IMR-90 (cell line): ENCODE data around the gene YEATS4. TPM values are rescaled to one million over a fixed set of nuclear protein-coding genes. Genes with fewer than 3 reads are reported as not detected.

Experiments used
- ATAC-seq: fragments of 200-7000 bp; cut with Tn5 transposase; 2 replicates; pipeline ENCODE4 v1.9.1; 2020; ENCODE audit warnings: low read depth, mild to moderate bottlenecking, moderate library complexity
- BruUV-seq: library from RNA; stranded (reverse); fragments of 400-500 nt; replicated peaks from 2 replicates; lab custom pipeline; 2021; lab: Mats Ljungman, UMichigan
- CTCF ChIA-PET: fragments of 300-600 bp; formaldehyde crosslinking; extraction: SDS; loops from one replicate; lab custom pipeline; 2021; ENCODE audit warnings: antibody characterized with exemption; lab: Yijun Ruan, JAX
- POLR2A ChIA-PET: fragments of 300-600 bp; sonication (Branson Sonifier 250); formaldehyde crosslinking; loops from one replicate; lab custom pipeline; 2022; ENCODE audit warnings: antibody characterized with exemption; ENCODE audit not compliant: unreplicated experiment; lab: Charles Lee
- DNase-seq: peaks from one replicate; pipeline ENCODE4 v3.0.0; 2013
- H2AFZ ChIP-seq: replicated peaks from 2 replicates; pipeline ENCODE3; 2013; ENCODE audit warnings: low read length, mild to moderate bottlenecking; ENCODE audit not compliant: poor library complexity
- H2AK5ac ChIP-seq: 2 replicates; pipeline ENCODE4 v1.6.1; 2013; ENCODE audit warnings: low read depth, low read length, inconsistent platforms
- H2AK9ac ChIP-seq: replicated peaks from 2 replicates; pipeline ENCODE3; 2013; ENCODE audit warnings: mild to moderate bottlenecking, low read depth, low read length, moderate library complexity; ENCODE audit not compliant: poor library complexity
- H2BK120ac ChIP-seq: 2 replicates; pipeline ENCODE4 v1.6.1; 2013; ENCODE audit warnings: low read depth, low read length, inconsistent platforms
- H2BK15ac ChIP-seq: 3 replicates; pipeline ENCODE4 v1.6.1; 2013; ENCODE audit warnings: low read depth, low read length, inconsistent platforms
- H2BK20ac ChIP-seq: 2 replicates; pipeline ENCODE4 v1.6.1; 2013; ENCODE audit warnings: low read depth, mild to moderate bottlenecking, inconsistent platforms, low read length, moderate library complexity
- H2BK5ac ChIP-seq: 2 replicates; pipeline ENCODE4 v1.6.1; 2013; ENCODE audit warnings: mild to moderate bottlenecking, low read depth, low read length, inconsistent platforms; ENCODE audit not compliant: poor library complexity, severe bottlenecking
- H3K14ac ChIP-seq: replicated peaks from 2 replicates; pipeline ENCODE4 v1.6.1; 2013; ENCODE audit warnings: low read depth, low read length, inconsistent platforms
- H3K18ac ChIP-seq: 2 replicates; pipeline ENCODE4 v1.6.1; 2013; ENCODE audit warnings: low read depth, low read length, control low read depth
- H3K23ac ChIP-seq: 2 replicates; pipeline ENCODE4 v1.6.1; 2013; ENCODE audit warnings: low read depth, low read length, inconsistent platforms
- H3K27ac ChIP-seq: 2 replicates; pipeline ENCODE4 v1.5.1; 2013; ENCODE audit warnings: mild to moderate bottlenecking, control low read depth, low read length; ENCODE audit not compliant: insufficient read depth
- H3K27me3 ChIP-seq: 2 replicates; pipeline ENCODE4 v1.6.1; 2013; ENCODE audit warnings: low read length; ENCODE audit not compliant: control insufficient read depth, insufficient read depth
- H3K36me3 ChIP-seq: 2 replicates; pipeline ENCODE4 v1.6.1; 2013; ENCODE audit warnings: low read length, mixed read lengths; ENCODE audit not compliant: control insufficient read depth, insufficient read depth
- H3K4ac ChIP-seq: 2 replicates; pipeline ENCODE4 v1.6.1; 2013; ENCODE audit warnings: low read depth, low read length, inconsistent platforms
- H3K4me1 ChIP-seq: 2 replicates; pipeline ENCODE4 v1.6.1; 2013; ENCODE audit warnings: low read length, mixed read lengths; ENCODE audit not compliant: control insufficient read depth, insufficient read depth
- H3K4me2 ChIP-seq: 2 replicates; pipeline ENCODE4 v1.6.1; 2013; ENCODE audit warnings: low read depth, mild to moderate bottlenecking, control low read depth, low read length, moderate library complexity
- H3K4me3 ChIP-seq: 2 replicates; pipeline ENCODE4 v1.5.1; 2013; ENCODE audit warnings: low read depth, mild to moderate bottlenecking, control low read depth, low read length, moderate library complexity; ENCODE audit not compliant: insufficient read depth
- H3K56ac ChIP-seq: 2 replicates; pipeline ENCODE4 v1.6.1; 2013; ENCODE audit warnings: low read length, inconsistent platforms; ENCODE audit not compliant: insufficient read depth; ENCODE audit errors: extremely low read depth
- H3K79me1 ChIP-seq, 2 experiments: 2 replicates each; pipeline ENCODE4 v1.6.1; 2013; ENCODE audit warnings: low read length in 2 of 2, inconsistent platforms in 1 of 2, low read depth in 1 of 2
- H3K9ac ChIP-seq: 2 replicates; pipeline ENCODE4 v1.6.1; 2013; ENCODE audit warnings: low read depth, low read length, control low read depth
- H3K9me1 ChIP-seq: 2 replicates; pipeline ENCODE4 v1.6.1; 2013; ENCODE audit warnings: low read length, inconsistent platforms; ENCODE audit not compliant: insufficient read depth
- H3K9me3 ChIP-seq: 2 replicates; pipeline ENCODE4 v1.6.1; 2013; ENCODE audit warnings: low read length; ENCODE audit not compliant: control insufficient read depth, insufficient read depth
- H4K20me1 ChIP-seq: 2 replicates; pipeline ENCODE4 v1.6.1; 2013; ENCODE audit warnings: low read length, inconsistent platforms; ENCODE audit not compliant: insufficient read depth
- H4K5ac ChIP-seq: 2 replicates; pipeline ENCODE4 v1.6.1; 2013; ENCODE audit warnings: mild to moderate bottlenecking, low read depth, low read length, control low read depth
- H4K8ac ChIP-seq, 2 experiments: 2 replicates each; pipeline ENCODE4 v1.6.1; 2013; ENCODE audit warnings: low read depth in 2 of 2, low read length in 2 of 2, control low read depth in 1 of 2, inconsistent platforms in 1 of 2
- H4K91ac ChIP-seq: 2 replicates; pipeline ENCODE4 v1.6.1; 2013; ENCODE audit warnings: low read depth, low read length, inconsistent platforms; ENCODE audit not compliant: insufficient read depth
- BHLHE40 ChIP-seq: fragments of 150-350 bp; IDR thresholded peaks from 2 replicates; pipeline ENCODE4 v1.6.1; 2016; ENCODE audit warnings: mild to moderate bottlenecking, low read depth, low read length
- CEBPB ChIP-seq: IDR thresholded peaks from 2 replicates; pipeline ENCODE4 v1.6.1; 2012; ENCODE audit warnings: low read depth, low read length, improper control_type of control experiment
- FOS ChIP-seq: fragments of 150-350 bp; IDR thresholded peaks from 2 replicates; pipeline ENCODE4 v1.6.1; 2016; ENCODE audit warnings: low read depth, low read length
- MXI1 ChIP-seq: IDR thresholded peaks from 2 replicates; pipeline ENCODE4 v1.6.1; 2012; ENCODE audit warnings: low read depth, mild to moderate bottlenecking, low read length, moderate library complexity, borderline replicate concordance
- POLR2A ChIP-seq: IDR thresholded peaks from 2 replicates; pipeline ENCODE4 v1.6.1; 2012; ENCODE audit warnings: mild to moderate bottlenecking, low read depth, low read length
- RFX5 ChIP-seq: IDR thresholded peaks from 2 replicates; pipeline ENCODE4 v1.8.0; 2012; ENCODE audit warnings: low read depth, mild to moderate bottlenecking, low read length, moderate library complexity
- WGBS, 2 experiments: methylation state at CpG; one replicate each; pipeline versions ENCODE4 v1.1.5 to v1.1.7; 2013; ENCODE audit warnings: missing lambda C conversion rate in 2 of 2; ENCODE audit not compliant: insufficient read length in 1 of 2; ENCODE audit errors: extremely low coverage in 2 of 2; 5-methylcytosine and 5-hydroxymethylcytosine counted together
- dilution Hi-C: fragments of 300-500 bp; cut with HindIII; formaldehyde crosslinking; loops from one replicate; pipeline ENCODE4 v1.14.3; 2018; ENCODE audit warnings: low sequenced_read_pairs; ENCODE audit not compliant: unreplicated experiment
- in situ Hi-C: fragments of 300-500 bp; cut with MboI; formaldehyde crosslinking; loops from 3 replicates; pipeline ENCODE4 v1.14.3; 2019; ENCODE audit warnings: low sequenced_read_pairs, inconsistent platforms, mixed read lengths
- intact Hi-C: fragments of 100-400 bp; cut with micrococcal nuclease; formaldehyde crosslinking; loops from 2 replicates; pipeline ENCODE4 v1.10.0; 2022
- polyA plus RNA-seq, 3 experiments: library from polyadenylated mRNA; depleted of rRNA; stranded (reverse); fragments of >200 nt; gene quantifications; 2 replicates each; pipeline ENCODE4 v1.2.3, GENCODE V29; 2012; ENCODE audit warnings: low replicate concordance in 1 of 3
- total RNA-seq: library from RNA; depleted of rRNA; stranded (reverse); fragments of >200 nt; gene quantifications from 2 replicates; pipeline ENCODE4 v1.2.3, GENCODE V29; 2012
- TF ChIP-seq, protein P1 (sequence below): fragments of 150-350 bp; IDR thresholded peaks from 2 replicates; pipeline ENCODE4 v1.6.1; 2016; ENCODE audit warnings: low read depth, mild to moderate bottlenecking, low read length, moderate library complexity, borderline replicate concordance

The YEATS4 gene
- total and polyA plus RNA-seq, 2 of the 4 experiments (the other 2 are of a cell fraction), result 6.9 to 15.1 TPM

DNA sequence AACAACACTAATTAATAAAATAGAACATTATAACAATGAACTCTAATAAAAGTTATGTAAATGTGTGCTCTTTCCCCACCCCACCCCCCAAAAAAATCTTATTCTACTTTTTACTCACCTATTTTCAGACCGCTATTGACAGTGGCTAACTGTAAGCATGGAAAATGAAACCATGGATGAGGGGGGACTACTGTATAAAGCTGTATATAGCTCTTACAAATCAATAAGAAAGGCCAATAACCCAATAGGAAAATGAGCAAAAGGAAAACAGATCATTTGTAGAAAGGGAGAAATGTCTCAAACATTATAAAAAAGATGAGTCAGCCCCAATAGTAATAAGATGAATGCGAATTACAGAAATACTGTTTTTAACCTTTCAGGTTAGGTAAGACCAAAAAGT is 27.4 kb downstream of the YEATS4 start:
- H3K23ac ChIP-seq, result no peak overlapping the region
- no peaks in the 10 kb centered on the region for H4K20me1 ChIP-seq
- no peak overlapping the region for H3K4ac ChIP-seq
- no peak for DNase-seq
- H3K18ac ChIP-seq, result no peak overlapping the region
- no peaks in the 10 kb centered on the region; the same call in 1 of the 2 replicates for H3K4me1 ChIP-seq
- no peak overlapping the region for H2BK20ac ChIP-seq
- peaks cover 4 to 5% of the 10 kb centered on the region in 2 experiments; a peak in 1 of 4 replicates for H3K79me1 ChIP-seq
- dilution Hi-C loops (no loop called here), in situ Hi-C loops (loop anchor here (5.0 kb wide), 1 partner anchor 185 kb away; no protein-coding TSS in a partner anchor), intact Hi-C loops (loop anchor here (5.0 kb wide), 1 partner anchor 200 kb away; the partner anchor contains the start of gene CCT2)
- H2BK15ac ChIP-seq, result no peak overlapping the region
- no peak overlapping the region for H2AK5ac ChIP-seq
- no peaks in the 10 kb centered on the region for H3K36me3 ChIP-seq
- WGBS, 2 experiments, result no CpG with 5 or more reads among the region's 2 CpGs
- H3K56ac ChIP-seq, result no peak overlapping the region
- no peaks in the 10 kb centered on the region for H3K9me3 ChIP-seq
- no peak overlapping the region for H3K14ac ChIP-seq
- H4K5ac ChIP-seq, result no peak overlapping the region
- no peak overlapping the region for H3K9ac ChIP-seq
- no peak overlapping the region for H2AFZ ChIP-seq
- no peaks in the 10 kb centered on the region for H3K27me3 ChIP-seq
- no peak overlapping the region for H4K8ac ChIP-seq
- TF ChIP-seq MXI1, result no peak
- TF ChIP-seq BHLHE40, result no peak
- no peak for TF ChIP-seq POLR2A
- no peak for TF ChIP-seq RFX5
- TF ChIP-seq CEBPB, result no peak
- no peak for TF ChIP-seq FOS
- TF ChIP-seq, protein P1, sequence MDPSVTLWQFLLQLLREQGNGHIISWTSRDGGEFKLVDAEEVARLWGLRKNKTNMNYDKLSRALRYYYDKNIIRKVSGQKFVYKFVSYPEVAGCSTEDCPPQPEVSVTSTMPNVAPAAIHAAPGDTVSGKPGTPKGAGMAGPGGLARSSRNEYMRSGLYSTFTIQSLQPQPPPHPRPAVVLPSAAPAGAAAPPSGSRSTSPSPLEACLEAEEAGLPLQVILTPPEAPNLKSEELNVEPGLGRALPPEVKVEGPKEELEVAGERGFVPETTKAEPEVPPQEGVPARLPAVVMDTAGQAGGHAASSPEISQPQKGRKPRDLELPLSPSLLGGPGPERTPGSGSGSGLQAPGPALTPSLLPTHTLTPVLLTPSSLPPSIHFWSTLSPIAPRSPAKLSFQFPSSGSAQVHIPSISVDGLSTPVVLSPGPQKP, result no peak
- no peak overlapping the region for H2BK5ac ChIP-seq
- no TSS peak for BruUV-seq
- no peak for ATAC-seq
- H4K91ac ChIP-seq, result no peak overlapping the region
- H2AK9ac ChIP-seq, result no peak overlapping the region
- 0 out of 2 replicates have a peak, but pooled peaks cover 3% of the 10 kb centered on the region for H3K9me1 ChIP-seq
- ChIA-PET CTCF (interaction anchor here (0.7 kb wide), 1 partner anchor 243 kb away, joined by 3 read pairs; no protein-coding TSS in a partner anchor), POLR2A (no interaction called here)
- no peak overlapping the region for H3K4me3 ChIP-seq
- H2BK120ac ChIP-seq, result no peak overlapping the region
- no peak overlapping the region for H3K27ac ChIP-seq
- no peak overlapping the region for H3K4me2 ChIP-seq
